GM23338 (cell line): ENCODE measurements around the gene TMEM63B. TPM values are rescaled to one million over a fixed set of nuclear protein-coding genes. Genes with fewer than 3 reads are reported as not detected.

Experiments
- ATAC-seq: fragments of 200-7000 bp; cut with Tn5 transposase; 3 replicates; pipeline ENCODE4 v1.9.1; 2020
- DNase-seq: peaks from one replicate; pipeline ENCODE4 v3.0.0-alpha.2; 2015; ENCODE audit warnings: low spot score
- H2AFZ ChIP-seq: fragments of 200-600 bp; sonication (generic); 2 replicates; pipeline ENCODE4 v1.8.0; 2016; ENCODE audit warnings: antibody characterized with exemption, mild to moderate bottlenecking, moderate library complexity
- H3F3A ChIP-seq: fragments of 200-600 bp; sonication (generic); replicated peaks from 2 replicates; pipeline ENCODE4 v1.8.0; 2017; ENCODE audit warnings: antibody characterized with exemption, mixed run types, low read depth
- H3K27ac ChIP-seq: fragments of 200-600 bp; sonication (generic); 2 replicates; pipeline ENCODE4 v1.6.1; 2016; ENCODE audit warnings: low read depth
- H3K27me3 ChIP-seq: fragments of 200-600 bp; sonication (generic); 2 replicates; pipeline ENCODE4 v1.8.0; 2016; ENCODE audit warnings: mild to moderate bottlenecking, mixed run types, moderate library complexity; ENCODE audit not compliant: insufficient read depth
- H3K36me3 ChIP-seq: fragments of 200-600 bp; sonication (generic); 2 replicates; pipeline ENCODE4 v1.8.0; 2016; ENCODE audit warnings: mild to moderate bottlenecking; ENCODE audit not compliant: insufficient read depth
- H3K4me1 ChIP-seq: fragments of 200-600 bp; sonication (generic); 2 replicates; pipeline ENCODE4 v1.8.0; 2016; ENCODE audit warnings: mild to moderate bottlenecking, moderate library complexity; ENCODE audit not compliant: insufficient read depth
- H3K4me2 ChIP-seq: fragments of 200-600 bp; sonication (generic); 2 replicates; pipeline ENCODE4 v1.7.1; 2017; ENCODE audit warnings: mixed run types
- H3K4me3 ChIP-seq: fragments of 200-600 bp; sonication (generic); 2 replicates; pipeline ENCODE4 v1.6.1; 2016; ENCODE audit warnings: mixed run types
- H3K79me2 ChIP-seq: fragments of 200-600 bp; sonication (generic); replicated peaks from 2 replicates; pipeline ENCODE4 v1.8.0; 2017; ENCODE audit warnings: mild to moderate bottlenecking; ENCODE audit not compliant: insufficient read depth
- H3K9me2 ChIP-seq: fragments of 200-600 bp; sonication (generic); 2 replicates; pipeline ENCODE4 v1.8.0; 2017; ENCODE audit not compliant: insufficient read depth
- H4K20me1 ChIP-seq: fragments of 200-600 bp; sonication (generic); replicated peaks from 2 replicates; pipeline ENCODE4 v1.8.0; 2017; ENCODE audit warnings: mild to moderate bottlenecking; ENCODE audit not compliant: insufficient read depth
- H3K27ac Mint-ChIP-seq: 2 replicates; pipeline ENCODE4 v1.8.0; 2020; ENCODE audit warnings: inconsistent platforms, mild to moderate bottlenecking, moderate library complexity, mixed read lengths
- H3K27me3 Mint-ChIP-seq: 3 replicates; pipeline ENCODE4 v1.8.0; 2022; ENCODE audit warnings: low read depth, mild to moderate bottlenecking, moderate library complexity, mixed read lengths, inconsistent platforms; ENCODE audit not compliant: insufficient read depth, poor library complexity
- H3K36me3 Mint-ChIP-seq: 3 replicates; pipeline ENCODE4 v1.8.0; 2021; ENCODE audit warnings: low read depth, mild to moderate bottlenecking, inconsistent platforms, moderate library complexity, mixed read lengths
- H3K4me1 Mint-ChIP-seq: 3 replicates; pipeline ENCODE4 v1.8.0; 2020; ENCODE audit warnings: mild to moderate bottlenecking, inconsistent platforms, mixed read lengths
- H3K4me3 Mint-ChIP-seq: 3 replicates; pipeline ENCODE4 v1.8.0; 2021; ENCODE audit warnings: moderate library complexity, mild to moderate bottlenecking, inconsistent platforms, mixed read lengths
- H3K9me3 Mint-ChIP-seq: 3 replicates; pipeline ENCODE4 v1.8.0; 2020; ENCODE audit warnings: moderate library complexity, mild to moderate bottlenecking, inconsistent platforms, mixed read lengths
- CREB1 ChIP-seq: fragments of 250-450 bp; sonication (Bioruptor Pico); IDR thresholded peaks from 2 replicates; pipeline ENCODE4 v1.5.0; 2020; ENCODE audit warnings: low read depth, mild to moderate bottlenecking, moderate library complexity
- EZH2 ChIP-seq: fragments of 200-600 bp; sonication (generic); IDR thresholded peaks from one replicate; pipeline ENCODE4 v1.8.0; 2017; ENCODE audit warnings: antibody characterized with exemption, mild to moderate bottlenecking, low read depth; ENCODE audit not compliant: unreplicated experiment
- JUNB ChIP-seq: IDR thresholded peaks from one replicate; pipeline ENCODE4 v1.6.1; 2016; ENCODE audit warnings: antibody characterized with exemption; ENCODE audit not compliant: unreplicated experiment
- POLR2AphosphoS5 ChIP-seq: IDR thresholded peaks from 2 replicates; pipeline ENCODE4 v1.6.1; 2016; ENCODE audit warnings: antibody characterized with exemption, low read depth
- ZNF114 ChIP-seq: fragments of 250-450 bp; sonication (Bioruptor Pico); IDR thresholded peaks from 2 replicates; pipeline ENCODE4 v1.5.0; 2020; ENCODE audit warnings: mild to moderate bottlenecking, moderate library complexity
- ZNF331 ChIP-seq: fragments of 250-450 bp; sonication (Bioruptor Pico); IDR thresholded peaks from 2 replicates; pipeline ENCODE4 v1.5.0; 2020; ENCODE audit warnings: low read depth, mild to moderate bottlenecking, moderate library complexity
- long read RNA-seq: library from polyadenylated mRNA; unstranded; transcript quantifications from one replicate; pipeline ENCODE4 v2.0.0, GENCODE V29; 2020; ENCODE audit not compliant: unreplicated experiment
- polyA plus RNA-seq: library from polyadenylated mRNA; unstranded; fragments of >200 nt; fragmentation: Nextera tagmentation; extraction: Ambion mirVana; gene quantifications from 2 replicates; pipeline ENCODE4 v1.2.1, GENCODE V29; 2016
- total RNA-seq: library from RNA; depleted of rRNA; stranded (reverse); fragments of >200 nt; shearing (Covaris generic); gene quantifications from 2 replicates; pipeline ENCODE4 v1.2.3, GENCODE V29; 2014; rRNA removed
- TF ChIP-seq, protein P1 (sequence below), 2 experiments: fragments of 200-600 bp in 1 of 2; sonication (generic) in 1 of 2; conservative IDR thresholded peaks; 2 replicates each; pipeline versions ENCODE4 v1.5.1 to v1.6.1; 2016 to 2017; ENCODE audit warnings: antibody characterized with exemption in 2 of 2, low read depth in 2 of 2, mild to moderate bottlenecking in 2 of 2, moderate library complexity in 1 of 2
- TF ChIP-seq, protein P2 (sequence below): fragments of 250-450 bp; sonication (Bioruptor Pico); IDR thresholded peaks from 2 replicates; pipeline ENCODE4 v1.5.0; 2020; ENCODE audit warnings: mild to moderate bottlenecking, moderate library complexity

The TMEM63B gene
- total RNA-seq, result 30.2 and 36.0 TPM in 2 replicates
- 8.0 and 10.1 TPM in 2 replicates for polyA plus RNA-seq
- long read RNA-seq, partial matches to known transcripts, result 1 of 2 reads
- long read RNA-seq, other reads (novel, unspliced or antisense), result 1 of 2 reads

DNA sequence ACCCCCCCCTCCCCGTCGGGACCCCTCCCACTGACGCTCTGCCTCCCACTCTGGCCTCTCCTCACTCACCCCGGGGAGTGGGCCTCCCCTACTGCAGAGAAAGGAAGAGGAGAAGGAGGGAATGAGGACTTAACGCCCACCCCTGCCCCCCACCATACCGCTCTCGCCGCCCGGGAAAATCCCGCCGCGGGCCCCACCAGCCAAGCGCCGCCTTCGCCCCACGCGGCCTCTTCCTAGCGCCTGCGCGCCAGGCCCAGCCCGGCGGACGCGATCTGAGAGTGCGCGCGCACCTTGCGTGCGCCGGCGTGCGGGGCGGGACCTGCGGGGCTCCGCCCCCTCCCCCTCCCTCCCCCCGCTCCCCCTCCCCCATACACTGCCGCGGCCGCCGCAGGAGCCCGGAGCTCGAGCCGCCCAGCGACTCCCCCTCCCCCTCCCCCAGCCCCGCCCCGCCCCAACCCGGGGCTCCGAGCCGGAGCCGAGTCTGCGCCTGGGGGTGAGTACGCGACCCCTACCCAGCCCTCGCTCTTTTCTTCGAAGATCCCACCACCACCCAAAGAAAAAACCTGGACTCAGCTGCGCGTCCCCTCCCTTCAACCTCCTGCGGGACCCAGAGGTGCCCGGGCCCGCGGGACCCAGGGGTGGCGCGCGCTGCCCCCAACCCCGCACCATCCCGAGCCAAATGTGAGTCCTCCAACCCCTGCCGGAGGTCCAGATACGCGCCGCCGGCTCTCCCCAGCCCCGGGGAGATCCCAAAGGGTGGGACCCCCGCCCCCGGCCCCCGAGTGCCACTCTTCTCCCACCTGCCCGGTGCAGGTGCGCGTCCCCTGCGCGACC is at the start of gene TMEM63B, which contains the start of gene MRPL14:
TMEM63B (plus strand) TSS at position 369 of the 834 bp plus-strand sequence. CDS start 7,031 bp downstream, outside the sequence.
MRPL14 (minus strand) TSS at position 267 of the 834 bp plus-strand sequence. CDS start 10,841 bp downstream, outside the sequence.
- Mint-ChIP-seq H3K27ac (peak within 1 kb of the TSS; percentile 67), H3K36me3 (peaks cover 9% of the 10 kb centered on the region), H3K4me3 (peak within 1 kb of the TSS; percentile 94), H3K4me1 (peaks cover 54% of the 10 kb centered on the region), H3K9me3 (no peaks in the 10 kb centered on the region), H3K27me3 (peaks cover 19% of the 10 kb centered on the region)
- Histone ChIP-seq H3K27me3 (no peaks in the 10 kb centered on the region), H3F3A (0 out of 2 replicates have a peak, but pooled peaks cover 5% of the 10 kb centered on the region), H4K20me1 (peaks cover 53% of the 10 kb centered on the region), H3K79me2 (peaks cover 67% of the 10 kb centered on the region), H3K4me1 (peaks cover 48% of the 10 kb centered on the region), H3K27ac (peak within 1 kb of the TSS; percentile 79; the same call in 1 of the 2 replicates), H2AFZ (peak within 1 kb of the TSS; percentile 84; the same call in 1 of the 2 replicates), H3K9me2 (no peaks in the 10 kb centered on the region), H3K4me2 (peak within 1 kb of the TSS; percentile 95), H3K36me3 (no peaks in the 10 kb centered on the region), H3K4me3 (peak within 1 kb of the TSS; percentile 91)
- ATAC-seq (peak; percentile 69), DNase-seq (peak; percentile 90)
- TF ChIP-seq POLR2AphosphoS5, result peak; percentile 83
- TF ChIP-seq, protein P1, sequence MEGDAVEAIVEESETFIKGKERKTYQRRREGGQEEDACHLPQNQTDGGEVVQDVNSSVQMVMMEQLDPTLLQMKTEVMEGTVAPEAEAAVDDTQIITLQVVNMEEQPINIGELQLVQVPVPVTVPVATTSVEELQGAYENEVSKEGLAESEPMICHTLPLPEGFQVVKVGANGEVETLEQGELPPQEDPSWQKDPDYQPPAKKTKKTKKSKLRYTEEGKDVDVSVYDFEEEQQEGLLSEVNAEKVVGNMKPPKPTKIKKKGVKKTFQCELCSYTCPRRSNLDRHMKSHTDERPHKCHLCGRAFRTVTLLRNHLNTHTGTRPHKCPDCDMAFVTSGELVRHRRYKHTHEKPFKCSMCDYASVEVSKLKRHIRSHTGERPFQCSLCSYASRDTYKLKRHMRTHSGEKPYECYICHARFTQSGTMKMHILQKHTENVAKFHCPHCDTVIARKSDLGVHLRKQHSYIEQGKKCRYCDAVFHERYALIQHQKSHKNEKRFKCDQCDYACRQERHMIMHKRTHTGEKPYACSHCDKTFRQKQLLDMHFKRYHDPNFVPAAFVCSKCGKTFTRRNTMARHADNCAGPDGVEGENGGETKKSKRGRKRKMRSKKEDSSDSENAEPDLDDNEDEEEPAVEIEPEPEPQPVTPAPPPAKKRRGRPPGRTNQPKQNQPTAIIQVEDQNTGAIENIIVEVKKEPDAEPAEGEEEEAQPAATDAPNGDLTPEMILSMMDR (conservative IDR thresholded peaks at IDR 0.05; ENCODE audit: low read depth in 2 of 2), result no peak

DNA sequence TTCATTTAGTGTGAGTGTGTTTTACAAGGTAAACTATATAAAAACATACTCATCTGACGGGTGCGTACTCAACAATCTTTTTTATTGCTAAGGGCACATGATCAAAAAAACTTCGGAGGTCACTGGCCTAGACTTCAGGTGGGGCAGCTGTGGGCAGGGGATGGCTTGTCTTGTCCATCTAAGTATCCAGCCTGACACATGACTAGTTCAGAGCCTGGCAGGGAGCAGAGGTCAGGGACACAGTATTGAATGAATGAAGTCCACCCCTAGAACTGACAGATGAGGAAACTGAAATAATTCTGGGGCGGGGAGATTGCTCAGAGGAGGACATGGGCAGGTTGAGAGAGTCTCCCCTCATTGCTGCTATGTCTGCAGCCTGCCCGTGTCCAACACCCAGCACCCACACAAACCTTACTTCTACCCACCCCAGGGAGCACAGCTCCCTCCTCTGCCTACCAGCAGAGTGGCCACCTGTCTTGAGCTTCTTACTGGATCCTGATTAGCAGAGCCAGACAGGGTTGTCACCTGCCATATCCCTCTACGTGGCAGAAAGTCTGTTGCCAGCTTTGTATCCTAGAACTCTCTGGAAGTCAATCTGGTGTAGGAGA is 49.0 kb upstream of the TMEM63B start:
- Histone ChIP-seq H3K4me1 (peaks cover 19% of the 10 kb centered on the region), H3K4me3 (no peak overlapping the region), H2AFZ (no peak overlapping the region), H4K20me1 (no peaks in the 10 kb centered on the region), H3K27ac (no peak overlapping the region), H3K4me2 (no peak overlapping the region), H3K36me3 (no peaks in the 10 kb centered on the region), H3K79me2 (no peaks in the 10 kb centered on the region), H3F3A (0 out of 2 replicates have a peak, but pooled peaks cover 5% of the 10 kb centered on the region), H3K9me2 (no peaks in the 10 kb centered on the region), H3K27me3 (peaks cover 6% of the 10 kb centered on the region)
- ATAC-seq (no peak), DNase-seq (no peak)
- H3K4me3 Mint-ChIP-seq, result no peak overlapping the region
- peaks cover 14% of the 10 kb centered on the region for H3K27me3 Mint-ChIP-seq
- H3K27ac Mint-ChIP-seq, result no peak overlapping the region
- H3K4me1 Mint-ChIP-seq, result peaks cover 13% of the 10 kb centered on the region
- H3K36me3 Mint-ChIP-seq, result no peaks in the 10 kb centered on the region
- no peaks in the 10 kb centered on the region for H3K9me3 Mint-ChIP-seq
- TF ChIP-seq ZNF114 (CRISPR knock-in tag) (no peak), ZNF331 (CRISPR knock-in tag) (no peak), CREB1 (CRISPR knock-in tag) (no peak), JUNB (no peak), EZH2 (no peak)
- TF ChIP-seq, protein P1 (conservative IDR thresholded peaks at IDR 0.05; ENCODE audit: low read depth in 2 of 2), result no peak
- TF ChIP-seq, protein P2, sequence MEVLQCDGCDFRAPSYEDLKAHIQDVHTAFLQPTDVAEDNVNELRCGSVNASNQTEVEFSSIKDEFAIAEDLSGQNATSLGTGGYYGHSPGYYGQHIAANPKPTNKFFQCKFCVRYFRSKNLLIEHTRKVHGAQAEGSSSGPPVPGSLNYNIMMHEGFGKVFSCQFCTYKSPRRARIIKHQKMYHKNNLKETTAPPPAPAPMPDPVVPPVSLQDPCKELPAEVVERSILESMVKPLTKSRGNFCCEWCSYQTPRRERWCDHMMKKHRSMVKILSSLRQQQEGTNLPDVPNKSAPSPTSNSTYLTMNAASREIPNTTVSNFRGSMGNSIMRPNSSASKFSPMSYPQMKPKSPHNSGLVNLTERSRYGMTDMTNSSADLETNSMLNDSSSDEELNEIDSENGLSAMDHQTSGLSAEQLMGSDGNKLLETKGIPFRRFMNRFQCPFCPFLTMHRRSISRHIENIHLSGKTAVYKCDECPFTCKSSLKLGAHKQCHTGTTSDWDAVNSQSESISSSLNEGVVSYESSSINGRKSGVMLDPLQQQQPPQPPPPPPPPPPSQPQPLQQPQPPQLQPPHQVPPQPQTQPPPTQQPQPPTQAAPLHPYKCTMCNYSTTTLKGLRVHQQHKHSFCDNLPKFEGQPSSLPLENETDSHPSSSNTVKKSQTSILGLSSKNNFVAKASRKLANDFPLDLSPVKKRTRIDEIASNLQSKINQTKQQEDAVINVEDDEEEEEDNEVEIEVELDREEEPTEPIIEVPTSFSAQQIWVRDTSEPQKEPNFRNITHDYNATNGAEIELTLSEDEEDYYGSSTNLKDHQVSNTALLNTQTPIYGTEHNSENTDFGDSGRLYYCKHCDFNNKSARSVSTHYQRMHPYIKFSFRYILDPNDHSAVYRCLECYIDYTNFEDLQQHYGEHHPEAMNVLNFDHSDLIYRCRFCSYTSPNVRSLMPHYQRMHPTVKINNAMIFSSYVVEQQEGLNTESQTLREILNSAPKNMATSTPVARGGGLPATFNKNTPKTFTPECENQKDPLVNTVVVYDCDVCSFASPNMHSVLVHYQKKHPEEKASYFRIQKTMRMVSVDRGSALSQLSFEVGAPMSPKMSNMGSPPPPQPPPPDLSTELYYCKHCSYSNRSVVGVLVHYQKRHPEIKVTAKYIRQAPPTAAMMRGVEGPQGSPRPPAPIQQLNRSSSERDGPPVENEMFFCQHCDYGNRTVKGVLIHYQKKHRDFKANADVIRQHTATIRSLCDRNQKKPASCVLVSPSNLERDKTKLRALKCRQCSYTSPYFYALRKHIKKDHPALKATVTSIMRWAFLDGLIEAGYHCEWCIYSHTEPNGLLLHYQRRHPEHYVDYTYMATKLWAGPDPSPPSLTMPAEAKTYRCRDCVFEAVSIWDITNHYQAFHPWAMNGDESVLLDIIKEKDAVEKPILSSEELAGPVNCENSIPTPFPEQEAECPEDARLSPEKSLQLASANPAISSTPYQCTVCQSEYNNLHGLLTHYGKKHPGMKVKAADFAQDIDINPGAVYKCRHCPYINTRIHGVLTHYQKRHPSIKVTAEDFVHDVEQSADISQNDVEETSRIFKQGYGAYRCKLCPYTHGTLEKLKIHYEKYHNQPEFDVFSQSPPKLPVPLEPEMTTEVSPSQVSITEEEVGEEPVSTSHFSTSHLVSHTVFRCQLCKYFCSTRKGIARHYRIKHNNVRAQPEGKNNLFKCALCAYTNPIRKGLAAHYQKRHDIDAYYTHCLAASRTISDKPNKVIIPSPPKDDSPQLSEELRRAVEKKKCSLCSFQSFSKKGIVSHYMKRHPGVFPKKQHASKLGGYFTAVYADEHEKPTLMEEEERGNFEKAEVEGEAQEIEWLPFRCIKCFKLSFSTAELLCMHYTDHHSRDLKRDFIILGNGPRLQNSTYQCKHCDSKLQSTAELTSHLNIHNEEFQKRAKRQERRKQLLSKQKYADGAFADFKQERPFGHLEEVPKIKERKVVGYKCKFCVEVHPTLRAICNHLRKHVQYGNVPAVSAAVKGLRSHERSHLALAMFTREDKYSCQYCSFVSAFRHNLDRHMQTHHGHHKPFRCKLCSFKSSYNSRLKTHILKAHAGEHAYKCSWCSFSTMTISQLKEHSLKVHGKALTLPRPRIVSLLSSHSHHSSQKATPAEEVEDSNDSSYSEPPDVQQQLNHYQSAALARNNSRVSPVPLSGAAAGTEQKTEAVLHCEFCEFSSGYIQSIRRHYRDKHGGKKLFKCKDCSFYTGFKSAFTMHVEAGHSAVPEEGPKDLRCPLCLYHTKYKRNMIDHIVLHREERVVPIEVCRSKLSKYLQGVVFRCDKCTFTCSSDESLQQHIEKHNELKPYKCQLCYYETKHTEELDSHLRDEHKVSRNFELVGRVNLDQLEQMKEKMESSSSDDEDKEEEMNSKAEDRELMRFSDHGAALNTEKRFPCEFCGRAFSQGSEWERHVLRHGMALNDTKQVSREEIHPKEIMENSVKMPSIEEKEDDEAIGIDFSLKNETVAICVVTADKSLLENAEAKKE (CRISPR knock-in tag), result no peak
